H1 (cell line): Measurements from ENCODE around the gene MPP2. TPM values are rescaled to one million over a fixed set of nuclear protein-coding genes. Genes with fewer than 3 reads are reported as not detected.

Experiments
- CTCF ChIA-PET: fragments of 300-600 bp; sonication (Branson Sonifier 250); formaldehyde crosslinking; loops from one replicate; lab custom pipeline; 2021; ENCODE audit not compliant: partially characterized antibody; lab: Charles Lee
- POLR2A ChIA-PET: fragments of 300-600 bp; sonication (Branson Sonifier 250); formaldehyde crosslinking; loops from one replicate; lab custom pipeline; 2021; ENCODE audit warnings: inconsistent platforms; ENCODE audit not compliant: partially characterized antibody; lab: Charles Lee
- DNase-seq, 2 experiments: peaks; one replicate each; pipeline versions ENCODE4 v3.0.0 to v3.0.0-alpha.2; 2010 to 2022; ENCODE audit warnings: low spot score in 2 of 2, low read depth in 1 of 2, mixed read lengths in 1 of 2
- FAIRE-seq: peaks from 2 replicates; lab custom pipeline; 2011; peaks lifted over from hg19 to GRCh38; lab: Jason Lieb, UNC
- H2AFZ ChIP-seq: 2 replicates; pipeline ENCODE4 v1.8.1; 2012; ENCODE audit warnings: low read length, inconsistent platforms
- H2AK5ac ChIP-seq: 2 replicates; pipeline ENCODE4 v1.6.1; 2013; ENCODE audit warnings: low read depth, low read length
- H2BK120ac ChIP-seq: replicated peaks from 2 replicates; pipeline ENCODE3; 2013; ENCODE audit warnings: low read depth, low read length, inconsistent platforms
- H2BK12ac ChIP-seq: 2 replicates; pipeline ENCODE4 v1.6.1; 2013; ENCODE audit warnings: low read depth, low read length
- H2BK15ac ChIP-seq: 2 replicates; pipeline ENCODE4 v1.6.1; 2013; ENCODE audit warnings: low read length
- H2BK20ac ChIP-seq: 2 replicates; pipeline ENCODE4 v1.6.1; 2013; ENCODE audit warnings: low read length
- H2BK5ac ChIP-seq: 2 replicates; pipeline ENCODE4 v1.6.1; 2013; ENCODE audit warnings: low read depth, low read length
- H3K14ac ChIP-seq: 2 replicates; pipeline ENCODE4 v1.6.1; 2013; ENCODE audit warnings: inconsistent platforms; ENCODE audit not compliant: insufficient read length
- H3K18ac ChIP-seq: 2 replicates; pipeline ENCODE4 v1.6.1; 2013; ENCODE audit warnings: low read length; ENCODE audit errors: extremely low read depth
- H3K23ac ChIP-seq: 2 replicates; pipeline ENCODE4 v1.6.1; 2013; ENCODE audit warnings: inconsistent platforms; ENCODE audit not compliant: insufficient read length
- H3K23me2 ChIP-seq: 2 replicates; pipeline ENCODE4 v1.6.1; 2013; ENCODE audit warnings: low read depth, low read length
- H3K27ac ChIP-seq: 2 replicates; pipeline ENCODE4 v1.6.1; 2011; ENCODE audit warnings: low read depth, low read length, inconsistent platforms
- H3K27me3 ChIP-seq, 4 experiments: replicated peaks in 1 of 4; 1 replicate in 1 of 4; 2 replicates in 3 of 4; pipeline versions ENCODE4 v1.6.1 to v1.8.1; 2011 to 2013; ENCODE audit warnings: low read length in 3 of 4, mild to moderate bottlenecking in 3 of 4, inconsistent platforms in 2 of 4, mixed read lengths in 2 of 4, moderate library complexity in 1 of 4; ENCODE audit not compliant: control insufficient read depth in 3 of 4, insufficient read depth in 3 of 4; ENCODE audit errors: extremely low read depth in 1 of 4
- H3K36me3 ChIP-seq, 4 experiments: 2 replicates each; pipeline versions ENCODE4 v1.6.1 to v1.8.1; 2011 to 2013; ENCODE audit warnings: mild to moderate bottlenecking in 4 of 4, low read length in 3 of 4, moderate library complexity in 2 of 4, control low read depth in 1 of 4, inconsistent platforms in 1 of 4; ENCODE audit not compliant: insufficient read depth in 4 of 4, control insufficient read depth in 2 of 4
- H3K4ac ChIP-seq: replicated peaks from 2 replicates; pipeline ENCODE3; 2013; ENCODE audit warnings: low read length, low read depth, mixed read lengths, inconsistent platforms; ENCODE audit not compliant: insufficient read length
- H3K4me1 ChIP-seq, 4 experiments: replicated peaks in 1 of 4; 1 replicate in 1 of 4; 2 replicates in 3 of 4; pipeline versions ENCODE4 v1.6.1 to v1.8.1; 2011 to 2013; ENCODE audit warnings: low read length in 3 of 4, inconsistent platforms in 2 of 4, mixed read lengths in 1 of 4; ENCODE audit not compliant: insufficient read depth in 4 of 4, control insufficient read depth in 3 of 4
- H3K4me2 ChIP-seq, 2 experiments: 2 replicates each; pipeline versions ENCODE4 v1.6.1 to v1.8.1; 2011 to 2013; ENCODE audit warnings: low read depth in 2 of 2, low read length in 2 of 2, control low read depth in 1 of 2, inconsistent platforms in 1 of 2, mild to moderate bottlenecking in 1 of 2; ENCODE audit not compliant: insufficient read depth in 1 of 2
- H3K4me3 ChIP-seq, 4 experiments: fragments of 200-600, 300-600 bp in 1 of 4; sonication (generic), shearing (Covaris generic), sonication (Bioruptor Twin) in 1 of 4; 2 replicates each; pipeline versions ENCODE4 v1.5.1 to v1.8.1; 2011 to 2016; ENCODE audit warnings: low read length in 4 of 4, low read depth in 3 of 4, control low read depth in 2 of 4, inconsistent platforms in 2 of 4, mild to moderate bottlenecking in 2 of 4, mixed read lengths in 1 of 4, moderate library complexity in 1 of 4; ENCODE audit not compliant: insufficient read depth in 2 of 4; ENCODE audit errors: extremely low read depth in 1 of 4
- H3K56ac ChIP-seq: replicated peaks from 2 replicates; pipeline ENCODE3; 2013; ENCODE audit warnings: low read depth, mild to moderate bottlenecking, mixed read lengths, low read length, inconsistent platforms; ENCODE audit not compliant: insufficient read length
- H3K79me1 ChIP-seq: 2 replicates; pipeline ENCODE4 v1.6.1; 2013; ENCODE audit warnings: low read depth, low read length, control low read depth
- H3K79me2 ChIP-seq, 2 experiments: 2 replicates each; pipeline versions ENCODE4 v1.6.1 to v1.8.1; 2012 to 2013; ENCODE audit warnings: low read length in 2 of 2, mild to moderate bottlenecking in 2 of 2, inconsistent platforms in 1 of 2; ENCODE audit not compliant: insufficient read depth in 2 of 2, control insufficient read depth in 1 of 2
- H3K9ac ChIP-seq, 4 experiments: replicated peaks in 1 of 4; 1 replicate in 1 of 4; 2 replicates in 3 of 4; pipeline versions ENCODE4 v1.6.1 to v1.8.1; 2011 to 2013; ENCODE audit warnings: low read depth in 3 of 4, low read length in 3 of 4, control low read depth in 2 of 4, mild to moderate bottlenecking in 2 of 4, moderate library complexity in 2 of 4, inconsistent platforms in 1 of 4; ENCODE audit errors: extremely low read depth in 1 of 4
- H3K9me3 ChIP-seq, 2 experiments: 2 replicates each; pipeline versions ENCODE4 v1.6.1 to v1.8.1; 2012 to 2013; ENCODE audit warnings: mild to moderate bottlenecking in 2 of 2, moderate library complexity in 2 of 2, control low read depth in 1 of 2, inconsistent platforms in 1 of 2, low read depth in 1 of 2, low read length in 1 of 2, mixed read lengths in 1 of 2; ENCODE audit not compliant: insufficient read depth in 2 of 2
- H4K20me1 ChIP-seq, 2 experiments: replicated peaks in 1 of 2; 2 replicates each; pipeline versions ENCODE3 to v1.8.1; 2011 to 2013; ENCODE audit warnings: inconsistent platforms in 2 of 2, low read length in 2 of 2, mild to moderate bottlenecking in 1 of 2; ENCODE audit not compliant: insufficient read depth in 2 of 2, control insufficient read depth in 1 of 2
- H4K5ac ChIP-seq: 2 replicates; pipeline ENCODE4 v1.6.1; 2013; ENCODE audit warnings: low read length, low read depth, mixed read lengths, inconsistent platforms; ENCODE audit not compliant: insufficient read length
- H4K8ac ChIP-seq: 2 replicates; pipeline ENCODE4 v1.8.0; 2013; ENCODE audit warnings: mild to moderate bottlenecking, moderate library complexity, low read length, inconsistent platforms; ENCODE audit not compliant: insufficient read depth; ENCODE audit errors: extremely low read depth
- H4K91ac ChIP-seq: replicated peaks from 2 replicates; pipeline ENCODE3; 2013; ENCODE audit warnings: low read length, mixed read lengths, inconsistent platforms; ENCODE audit not compliant: insufficient read length
- CEBPB ChIP-seq: IDR thresholded peaks from 2 replicates; pipeline ENCODE4 v1.6.1; 2012; ENCODE audit warnings: low read depth, low read length
- JUN ChIP-seq: IDR thresholded peaks from 2 replicates; pipeline ENCODE4 v1.6.1; 2011; ENCODE audit warnings: low read depth, mild to moderate bottlenecking, improper control_type of control experiment, low read length
- KDM5A ChIP-seq: fragments of 200-600 bp; IDR thresholded peaks from 2 replicates; pipeline ENCODE4 v1.7.1; 2012; ENCODE audit warnings: mild to moderate bottlenecking, low read length, inconsistent platforms, mixed read lengths
- RXRA ChIP-seq: IDR thresholded peaks from 2 replicates; pipeline ENCODE4 v1.6.1; 2011; ENCODE audit warnings: low read depth, mild to moderate bottlenecking, low read length, moderate library complexity; ENCODE audit not compliant: insufficient read depth
- SIN3A ChIP-seq, 2 experiments: IDR thresholded peaks in 1 of 2; conservative IDR thresholded peaks in 1 of 2; 2 replicates each; pipeline ENCODE4 v1.6.1; 2011 to 2012; ENCODE audit warnings: low read length in 2 of 2, improper control_type of control experiment in 1 of 2, low read depth in 1 of 2, mild to moderate bottlenecking in 1 of 2
- SUZ12 ChIP-seq: fragments of 200-600 bp; sonication (generic); IDR thresholded peaks from 2 replicates; pipeline ENCODE4 v1.6.1; 2012; ENCODE audit warnings: mild to moderate bottlenecking, inconsistent platforms, low read length, moderate library complexity, mixed read lengths
- TAF7 ChIP-seq: optimal IDR thresholded peaks from 2 replicates; pipeline ENCODE3; 2011; ENCODE audit warnings: low read depth, mild to moderate bottlenecking, inconsistent platforms, low read length, moderate library complexity, borderline replicate concordance
- WGBS, 2 experiments: shearing (Covaris generic) in 1 of 2; methylation state at CpG; one replicate each; pipeline versions ENCODE4 v1.1.6 to v1.1.7; 2013 to 2015; ENCODE audit warnings: low lambda C conversion rate in 2 of 2, mixed read lengths in 2 of 2, inconsistent platforms in 1 of 2, low coverage in 1 of 2, missing lambda C conversion rate in 1 of 2; ENCODE audit not compliant: insufficient replicate concordance in 2 of 2, insufficient coverage in 1 of 2, insufficient read length in 1 of 2; ENCODE audit errors: extremely low coverage in 1 of 2, missing lambda C conversion rate in 1 of 2; 5-methylcytosine and 5-hydroxymethylcytosine counted together
- polyA plus RNA-seq, 7 experiments: library from polyadenylated mRNA; depleted of rRNA in 3 of 7; stranded (reverse) in 5 of 7; unstranded in 2 of 7; fragments of >200 nt in 5 of 7; fragments of 200-250 nt in 2 of 7; gene quantifications; 1 replicate in 5 of 7; 2 replicates in 1 of 7; 4 replicates in 1 of 7; pipeline versions ENCODE4 v1.2.1 to v1.2.3, GENCODE V29; 2011 to 2013; ENCODE audit warnings: missing spikeins in 2 of 7, mixed read lengths in 2 of 7
- total RNA-seq: library from RNA; stranded (reverse); fragmentation: NEBNext Ultra II Directional; extraction: Animal tissue kit (Norgen Biotek cat#: 25700); gene quantifications from 2 replicates; pipeline ENCODE4 v1.2.1, GENCODE V29; 2021
- TF ChIP-seq, protein P1 (sequence below), 3 experiments: IDR thresholded peaks; 1 replicate in 2 of 3; 2 replicates in 1 of 3; pipeline versions ENCODE4 v1.5.1 to v1.6.1; 2011; ENCODE audit warnings: low read length in 3 of 3, mild to moderate bottlenecking in 3 of 3, inconsistent platforms in 2 of 3, low read depth in 1 of 3, moderate library complexity in 1 of 3; ENCODE audit not compliant: insufficient read depth in 1 of 3; ENCODE audit errors: control extremely low read depth in 1 of 3

MPP2 gene
- total and polyA plus RNA-seq, 2 of the 8 experiments (the other 6 are each of a cell fraction or from before 2014, with no cell fraction given): 30.9 to 34.1 TPM

DNA sequence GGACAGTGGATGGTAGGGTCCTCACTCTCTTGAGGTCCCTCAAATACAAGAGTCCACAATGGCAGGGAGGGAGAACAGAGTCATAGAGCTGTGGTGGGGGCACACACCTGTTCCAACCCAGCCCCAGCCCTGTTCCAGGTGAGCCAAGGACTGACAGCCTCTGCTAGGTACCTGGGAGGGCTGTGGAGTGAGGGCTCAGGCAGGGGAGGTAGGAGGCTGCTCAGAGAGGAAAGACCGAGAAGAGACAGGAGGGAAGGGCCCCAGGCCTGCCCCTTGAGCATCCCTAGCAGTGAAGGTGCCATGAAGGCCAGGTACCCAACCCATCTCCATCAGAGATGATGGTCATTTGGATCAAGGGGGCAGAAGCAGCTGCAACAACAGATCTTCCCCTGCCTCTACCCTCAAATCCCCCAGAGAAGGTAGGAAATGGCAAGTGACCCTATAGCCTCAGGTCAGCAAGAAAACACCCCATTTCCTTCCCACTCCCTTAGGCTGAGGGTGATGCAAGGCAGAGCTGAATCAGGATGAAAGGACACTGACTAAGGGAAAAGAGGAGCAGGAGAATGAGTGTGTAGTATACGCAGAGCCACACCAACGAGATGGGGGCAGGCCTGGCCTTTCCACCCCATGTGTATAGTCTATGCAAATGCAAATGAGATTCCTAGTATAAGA, 31.7 kb downstream of the MPP2 start:
- CTCF ChIA-PET: interaction anchor here (1.1 to 10.0 kb wide), 3 partner anchors 19 to 29 kb away, joined by 3 to 403 read pairs (median 4); partner anchors contain the start of genes CD300LG and MPP2
- Histone ChIP-seq H3K14ac (no peak overlapping the region), H3K23ac (no peak overlapping the region), H3K4me3 (no peak overlapping the region), H2BK120ac (no peak overlapping the region), H3K56ac (no peak overlapping the region), H3K36me3 (no peaks in the 10 kb centered on the region; a peak in 2 of 8 replicates)
- TF ChIP-seq SUZ12 (no peak), RXRA (no peak), SIN3A (conservative IDR thresholded peaks at IDR 0.05 in 1 of 2, IDR thresholded peaks at IDR 0.05 in 1 of 2; ENCODE audit: low read depth in 1 of 2, low read length in 2 of 2) (no peak), JUN (no peak), CEBPB (no peak), TAF7 (no peak), KDM5A (no peak)
- TF ChIP-seq, protein P1, sequence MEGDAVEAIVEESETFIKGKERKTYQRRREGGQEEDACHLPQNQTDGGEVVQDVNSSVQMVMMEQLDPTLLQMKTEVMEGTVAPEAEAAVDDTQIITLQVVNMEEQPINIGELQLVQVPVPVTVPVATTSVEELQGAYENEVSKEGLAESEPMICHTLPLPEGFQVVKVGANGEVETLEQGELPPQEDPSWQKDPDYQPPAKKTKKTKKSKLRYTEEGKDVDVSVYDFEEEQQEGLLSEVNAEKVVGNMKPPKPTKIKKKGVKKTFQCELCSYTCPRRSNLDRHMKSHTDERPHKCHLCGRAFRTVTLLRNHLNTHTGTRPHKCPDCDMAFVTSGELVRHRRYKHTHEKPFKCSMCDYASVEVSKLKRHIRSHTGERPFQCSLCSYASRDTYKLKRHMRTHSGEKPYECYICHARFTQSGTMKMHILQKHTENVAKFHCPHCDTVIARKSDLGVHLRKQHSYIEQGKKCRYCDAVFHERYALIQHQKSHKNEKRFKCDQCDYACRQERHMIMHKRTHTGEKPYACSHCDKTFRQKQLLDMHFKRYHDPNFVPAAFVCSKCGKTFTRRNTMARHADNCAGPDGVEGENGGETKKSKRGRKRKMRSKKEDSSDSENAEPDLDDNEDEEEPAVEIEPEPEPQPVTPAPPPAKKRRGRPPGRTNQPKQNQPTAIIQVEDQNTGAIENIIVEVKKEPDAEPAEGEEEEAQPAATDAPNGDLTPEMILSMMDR (IDR thresholded peaks at IDR 0.05; ENCODE audit: control extremely low read depth in 1 of 3, insufficient read depth in 1 of 3, low read depth in 1 of 3, low read length in 3 of 3): no peak
- TF ChIP-seq, all 59 proteins: peak for 0
- no peaks in the 10 kb centered on the region for H3K9me3 ChIP-seq
- no peak overlapping the region for H2AFZ ChIP-seq
- FAIRE-seq: no peak
- H3K18ac ChIP-seq: no peak overlapping the region
- H3K79me1 ChIP-seq: no peaks in the 10 kb centered on the region
- no peak overlapping the region for H2BK15ac ChIP-seq
- WGBS, 2 experiments: 91% methylated on average over 3 of the region's 3 CpGs; no CpG with 5 or more reads in 1 of the 2 experiments
- H4K5ac ChIP-seq: no peak overlapping the region
- no peak overlapping the region for H2AK5ac ChIP-seq
- no peaks in the 10 kb centered on the region for H3K23me2 ChIP-seq
- H3K4ac ChIP-seq: no peak overlapping the region
- POLR2A ChIA-PET: no interaction called here
- H4K91ac ChIP-seq: no peak overlapping the region
- no peak overlapping the region for H4K8ac ChIP-seq
- H3K27ac ChIP-seq: no peak overlapping the region
- H2BK5ac ChIP-seq: no peak overlapping the region
- no peak overlapping the region; the same call in 1 of the 2 replicates for H2BK12ac ChIP-seq
- peaks cover 0 to 3% (median 0%) of the 10 kb centered on the region in 4 experiments; a peak in 1 of 7 replicates for H3K27me3 ChIP-seq
- H2BK20ac ChIP-seq: no peak overlapping the region
- no peak for DNase-seq
- no peaks in the 10 kb centered on the region for H3K79me2 ChIP-seq
- H3K9ac ChIP-seq: no peak overlapping the region
- H3K4me1 ChIP-seq: peaks cover 0 to 8% (median 6%) of the 10 kb centered on the region in 4 experiments; a peak in 5 of 7 replicates
- H3K4me2 ChIP-seq: no peak overlapping the region
- peaks cover 0 to 5% of the 10 kb centered on the region in 2 experiments for H4K20me1 ChIP-seq
